ENCODE data around the gene KCTD20.

KCTD20 gene

DNA sequence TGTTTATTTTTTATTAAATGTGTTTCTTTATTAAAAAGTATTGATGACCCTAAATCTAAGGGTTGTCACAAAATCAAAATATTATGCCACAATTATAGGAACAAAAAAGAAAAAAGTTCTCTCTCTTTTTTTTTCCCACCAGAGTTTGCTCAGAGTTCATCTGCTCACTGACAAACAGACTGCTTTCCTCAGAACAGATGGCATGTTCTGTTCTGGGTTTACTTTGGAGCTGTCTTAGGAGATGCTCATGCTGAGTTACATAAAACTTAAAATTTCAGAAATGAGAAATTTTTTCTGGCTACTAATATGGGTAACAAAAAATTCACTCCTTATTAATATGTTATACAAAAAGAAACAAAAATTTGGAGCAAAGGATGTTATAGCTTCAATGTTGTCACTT, 74.2 kb downstream of the KCTD20 start:
- TF ChIP-seq, protein P1, sequence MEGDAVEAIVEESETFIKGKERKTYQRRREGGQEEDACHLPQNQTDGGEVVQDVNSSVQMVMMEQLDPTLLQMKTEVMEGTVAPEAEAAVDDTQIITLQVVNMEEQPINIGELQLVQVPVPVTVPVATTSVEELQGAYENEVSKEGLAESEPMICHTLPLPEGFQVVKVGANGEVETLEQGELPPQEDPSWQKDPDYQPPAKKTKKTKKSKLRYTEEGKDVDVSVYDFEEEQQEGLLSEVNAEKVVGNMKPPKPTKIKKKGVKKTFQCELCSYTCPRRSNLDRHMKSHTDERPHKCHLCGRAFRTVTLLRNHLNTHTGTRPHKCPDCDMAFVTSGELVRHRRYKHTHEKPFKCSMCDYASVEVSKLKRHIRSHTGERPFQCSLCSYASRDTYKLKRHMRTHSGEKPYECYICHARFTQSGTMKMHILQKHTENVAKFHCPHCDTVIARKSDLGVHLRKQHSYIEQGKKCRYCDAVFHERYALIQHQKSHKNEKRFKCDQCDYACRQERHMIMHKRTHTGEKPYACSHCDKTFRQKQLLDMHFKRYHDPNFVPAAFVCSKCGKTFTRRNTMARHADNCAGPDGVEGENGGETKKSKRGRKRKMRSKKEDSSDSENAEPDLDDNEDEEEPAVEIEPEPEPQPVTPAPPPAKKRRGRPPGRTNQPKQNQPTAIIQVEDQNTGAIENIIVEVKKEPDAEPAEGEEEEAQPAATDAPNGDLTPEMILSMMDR (conservative IDR thresholded peaks at IDR 0.05; ENCODE audit: low read depth), result no peak
- DNase-seq (ENCODE audit: low spot score), result no peak
- CTCF ChIA-PET, result no interaction called here
- POLR2A ChIA-PET (ENCODE audit: low non-redundant PET), result interaction anchor here (0.6 kb wide), 1 partner anchor 111 kb away, joined by 3 read pairs; no protein-coding TSS in a partner anchor
- no peak overlapping the region for H3K27ac ChIP-seq

DNA sequence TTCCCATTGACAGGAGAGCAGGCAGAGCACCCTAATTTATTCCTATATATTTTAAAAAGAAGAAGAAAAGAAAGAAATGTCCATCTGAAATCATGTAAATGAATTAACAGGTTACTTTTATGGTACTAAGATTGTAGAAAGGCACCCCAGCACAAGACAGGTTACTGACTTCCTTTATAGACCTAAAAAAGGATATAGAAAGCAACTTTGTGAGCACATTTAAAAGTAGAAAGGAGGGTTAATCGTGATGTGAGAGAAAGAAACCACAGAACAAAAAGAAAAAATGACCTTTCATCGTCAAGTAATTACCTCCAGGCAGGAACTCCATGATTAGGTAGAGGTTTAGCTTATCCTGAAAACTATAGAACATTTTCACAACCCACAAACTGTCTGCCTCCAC, 74.6 kb downstream of the KCTD20 start:
- ChIA-PET CTCF (no interaction called here), POLR2A (ENCODE audit: low non-redundant PET) (interaction anchor here (0.6 kb wide), 1 partner anchor 110 kb away, joined by 3 read pairs; no protein-coding TSS in a partner anchor)
- DNase-seq (ENCODE audit: low spot score), result no peak
- no peak overlapping the region for H3K27ac ChIP-seq
- TF ChIP-seq, protein P1 (conservative IDR thresholded peaks at IDR 0.05; ENCODE audit: low read depth), result no peak

DNA sequence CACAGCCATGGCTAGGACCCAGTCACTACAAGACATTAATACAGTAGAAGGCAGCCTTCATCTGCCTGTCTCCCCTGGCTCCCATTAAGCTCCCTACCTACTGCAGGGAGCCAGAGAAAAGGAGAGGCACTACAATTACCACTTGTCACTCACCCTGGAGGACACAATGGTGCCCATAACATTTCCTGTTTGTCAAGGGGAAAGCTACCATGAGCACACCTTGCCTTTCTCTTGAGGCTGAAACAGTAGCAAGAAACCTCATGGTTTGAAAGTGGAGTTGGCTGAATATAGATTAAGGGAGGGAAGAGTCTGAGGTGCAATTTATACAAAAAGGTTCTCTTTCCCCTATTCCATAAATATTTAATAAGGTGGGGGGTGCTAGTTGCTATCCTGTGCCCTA, 76.6 kb downstream of the KCTD20 start:
- DNase-seq (ENCODE audit: low spot score), result no peak
- ChIA-PET POLR2A (ENCODE audit: low non-redundant PET) (no interaction called here), CTCF (no interaction called here)
- no peak overlapping the region for H3K27ac ChIP-seq
- TF ChIP-seq, protein P1 (conservative IDR thresholded peaks at IDR 0.05; ENCODE audit: low read depth), result no peak

DNA sequence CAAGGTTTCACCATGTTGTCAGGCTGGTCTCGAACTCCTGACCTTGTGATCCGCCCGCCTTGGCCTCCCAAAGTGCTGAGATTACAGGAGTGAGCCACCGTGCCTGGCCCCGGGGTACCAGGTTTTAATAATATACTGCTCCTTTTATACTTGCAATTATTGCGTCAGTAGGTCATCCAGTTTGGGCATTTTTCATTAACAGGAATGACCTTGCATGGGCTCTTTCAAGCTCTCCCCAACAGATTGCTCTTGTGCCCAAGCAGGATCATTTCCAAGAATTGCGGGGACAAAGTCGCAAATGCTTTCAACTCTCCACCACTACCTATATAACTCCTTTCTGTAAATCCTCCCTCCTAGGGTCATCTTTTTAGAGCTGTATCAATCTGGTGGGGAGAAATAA, 80.7 kb downstream of the KCTD20 start:
- TF ChIP-seq, protein P1 (conservative IDR thresholded peaks at IDR 0.05; ENCODE audit: low read depth), result no peak
- H3K27ac ChIP-seq, result no peak overlapping the region
- ChIA-PET CTCF (interaction anchor here (0.6 kb wide), 1 partner anchor 11 kb away, joined by 4 read pairs; no protein-coding TSS in a partner anchor), POLR2A (ENCODE audit: low non-redundant PET) (no interaction called here)
- DNase-seq (ENCODE audit: low spot score), result no peak

DNA sequence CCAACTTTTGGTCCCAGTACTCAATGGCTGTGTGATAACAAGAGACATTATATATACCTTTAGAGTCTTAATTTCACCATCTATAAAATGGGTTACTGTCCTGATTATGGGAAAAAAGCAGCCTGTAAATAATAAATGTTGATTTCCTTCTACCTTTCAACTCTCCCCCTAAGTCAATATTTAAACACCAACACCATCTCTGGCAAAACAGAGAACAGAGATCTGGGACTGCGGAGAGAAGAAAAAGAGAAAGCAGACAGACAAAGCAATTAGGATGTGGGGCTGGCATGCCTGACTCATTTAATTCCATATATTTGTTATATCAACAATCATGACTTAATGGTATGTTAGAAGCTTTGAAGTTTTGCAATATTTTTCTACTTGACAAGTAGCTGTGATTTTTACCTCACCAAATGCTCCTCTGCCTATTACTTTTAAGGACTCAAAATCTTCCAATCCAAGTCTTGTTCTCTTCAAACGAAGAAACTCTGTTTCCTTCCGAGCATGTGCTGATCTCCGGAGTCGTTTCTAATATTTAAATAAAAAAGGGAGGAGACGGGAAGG, 81.2 kb downstream of the KCTD20 start:
- ChIA-PET POLR2A (ENCODE audit: low non-redundant PET) (no interaction called here), CTCF (interaction anchor here (0.5 kb wide), 1 partner anchor 496 kb away, joined by 3 read pairs; no protein-coding TSS in a partner anchor)
- no peak for DNase-seq (ENCODE audit: low spot score)
- H3K27ac ChIP-seq, result no peak overlapping the region
- TF ChIP-seq, protein P1 (conservative IDR thresholded peaks at IDR 0.05; ENCODE audit: low read depth), result no peak

DNA sequence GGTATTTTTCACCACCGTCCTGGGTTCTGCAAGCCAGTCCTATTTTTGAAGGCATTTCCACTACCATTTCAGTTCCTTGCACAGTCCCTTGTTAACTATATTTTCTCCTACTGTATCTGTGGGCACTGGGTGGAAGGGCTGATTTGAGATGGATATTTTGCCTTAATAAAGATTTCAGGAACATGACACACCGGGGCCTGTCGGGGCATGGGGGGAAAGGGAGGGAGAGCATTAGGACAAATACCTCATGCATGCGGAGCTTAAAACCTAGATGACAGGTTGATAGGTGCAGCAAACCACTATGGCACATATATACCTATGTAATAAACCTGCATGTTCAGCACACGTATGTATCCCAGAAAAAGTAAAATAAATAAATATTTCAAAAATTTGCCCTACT, 82.1 kb downstream of the KCTD20 start:
- CTCF ChIA-PET, result no interaction called here
- POLR2A ChIA-PET (ENCODE audit: low non-redundant PET), result no interaction called here
- TF ChIP-seq, protein P1 (conservative IDR thresholded peaks at IDR 0.05; ENCODE audit: low read depth), result no peak
- no peak overlapping the region for H3K27ac ChIP-seq
- DNase-seq (ENCODE audit: low spot score), result no peak
